GM21423 (cell line): ENCODE results near the gene TSSK6.

Experiments used
- ATAC-seq: cut with Tn5 transposase; IDR thresholded peaks from one replicate; pipeline ENCODE4 v1.9.1; 2021; ENCODE audit warnings: mild to moderate bottlenecking, moderate library complexity; ENCODE audit not compliant: unreplicated experiment

The TSSK6 gene

GRCh38 chr19:19514881-19515641 lies at the start of gene TSSK6:
Gene TSSK6 (minus strand): TSS chr19:19515548. CDS start chr19:19515427, 121 bp downstream.
- no peak for ATAC-seq

- ATAC-seq, result no peak
Observed at GRCh38 chr19:19563348-19563848, 48.0 kb upstream of the TSSK6 start.

- no peak for ATAC-seq
Observed at GRCh38 chr19:19562665-19563347, 47.5 kb upstream of the TSSK6 start.

DNA sequence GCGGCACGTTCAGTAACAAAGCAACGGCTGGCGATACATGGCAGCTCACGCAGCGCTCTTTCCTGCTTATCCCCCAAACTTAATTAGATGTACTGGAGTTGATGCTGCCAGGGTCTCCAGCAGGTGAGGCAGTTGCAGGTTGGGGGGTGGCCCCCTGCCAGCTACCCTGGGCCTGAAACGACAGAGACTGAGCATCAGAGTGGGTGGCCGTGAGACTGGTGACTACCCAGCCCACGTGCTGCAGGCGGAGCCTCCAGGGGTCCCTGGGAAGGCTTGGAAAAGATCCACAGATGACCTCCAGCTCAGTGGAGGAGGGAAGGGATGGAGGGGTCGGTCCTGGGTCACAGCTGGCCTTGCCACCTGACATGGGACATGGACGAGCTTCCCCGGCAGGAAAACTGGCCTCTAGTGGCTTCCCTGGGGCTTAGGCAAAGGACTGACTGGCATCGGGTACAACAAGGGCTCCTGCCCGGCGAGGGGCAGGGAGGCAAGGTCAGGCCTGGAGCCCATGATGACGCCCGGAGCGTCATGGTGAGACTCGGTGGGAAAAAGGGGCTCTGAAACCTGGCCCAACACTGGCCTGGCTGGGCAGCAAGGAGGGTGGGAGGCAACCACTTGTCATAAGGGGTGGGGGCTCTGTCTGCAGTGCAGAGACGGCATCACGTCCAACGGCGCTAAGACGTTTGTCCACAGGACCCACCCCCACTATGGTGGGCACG lies 46.8 kb upstream of the TSSK6 start:
- ATAC-seq, result no peak

DNA sequence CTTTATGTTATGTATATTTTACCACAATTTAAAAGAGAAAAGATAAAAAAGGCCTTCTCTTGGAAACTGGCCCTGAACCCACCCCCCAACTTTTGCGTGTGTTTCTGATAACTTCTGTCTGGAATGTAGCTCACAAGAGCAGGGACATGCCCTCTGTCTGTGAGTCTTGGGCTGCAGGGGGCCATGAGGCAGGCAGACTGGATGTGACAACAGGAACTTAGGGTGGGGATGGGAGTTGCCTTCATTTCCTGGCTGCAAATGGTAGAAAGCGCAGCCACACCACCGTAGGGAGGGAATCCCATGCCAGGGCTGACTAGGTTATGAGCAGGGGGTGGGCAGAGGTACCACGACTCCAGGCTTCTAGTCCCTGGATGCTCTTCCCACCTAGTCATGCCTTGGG lies 44.6 kb upstream of the TSSK6 start:
- no peak for ATAC-seq

DNA sequence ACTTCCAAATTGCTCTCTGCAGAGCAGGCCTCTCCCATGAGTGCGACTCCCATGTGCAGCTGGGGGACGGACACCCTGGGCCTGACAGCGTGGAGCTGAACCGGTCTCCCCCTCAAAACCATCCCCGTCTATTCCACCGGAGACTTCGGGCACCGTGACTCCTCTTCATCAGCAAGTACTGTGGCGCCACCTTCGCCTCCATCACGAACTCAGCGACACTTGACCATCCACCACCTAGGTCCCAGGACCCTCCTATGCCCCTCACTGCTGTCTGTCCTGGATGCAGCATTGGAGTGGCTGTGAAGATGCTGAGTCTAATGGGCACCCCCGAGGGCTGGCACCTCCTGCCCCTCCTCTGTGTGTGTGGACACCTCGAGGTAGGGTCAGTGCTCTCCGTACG lies 43.3 kb upstream of the TSSK6 start:
- no peak for ATAC-seq

- ATAC-seq, result no peak
Observed at GRCh38 chr19:19558055-19558454, 42.7 kb upstream of the TSSK6 start.

GRCh38 chr19:19554074-19555023 lies 39.0 kb upstream of the TSSK6 start:
- ATAC-seq, result no peak

GRCh38 chr19:19553670-19554069 lies 38.3 kb upstream of the TSSK6 start:
- ATAC-seq, result no peak

GRCh38 chr19:19552798-19553197 lies 37.5 kb upstream of the TSSK6 start:
- ATAC-seq, result no peak

GRCh38 chr19:19551853-19552192 lies 36.5 kb upstream of the TSSK6 start:
- ATAC-seq, result no peak

DNA sequence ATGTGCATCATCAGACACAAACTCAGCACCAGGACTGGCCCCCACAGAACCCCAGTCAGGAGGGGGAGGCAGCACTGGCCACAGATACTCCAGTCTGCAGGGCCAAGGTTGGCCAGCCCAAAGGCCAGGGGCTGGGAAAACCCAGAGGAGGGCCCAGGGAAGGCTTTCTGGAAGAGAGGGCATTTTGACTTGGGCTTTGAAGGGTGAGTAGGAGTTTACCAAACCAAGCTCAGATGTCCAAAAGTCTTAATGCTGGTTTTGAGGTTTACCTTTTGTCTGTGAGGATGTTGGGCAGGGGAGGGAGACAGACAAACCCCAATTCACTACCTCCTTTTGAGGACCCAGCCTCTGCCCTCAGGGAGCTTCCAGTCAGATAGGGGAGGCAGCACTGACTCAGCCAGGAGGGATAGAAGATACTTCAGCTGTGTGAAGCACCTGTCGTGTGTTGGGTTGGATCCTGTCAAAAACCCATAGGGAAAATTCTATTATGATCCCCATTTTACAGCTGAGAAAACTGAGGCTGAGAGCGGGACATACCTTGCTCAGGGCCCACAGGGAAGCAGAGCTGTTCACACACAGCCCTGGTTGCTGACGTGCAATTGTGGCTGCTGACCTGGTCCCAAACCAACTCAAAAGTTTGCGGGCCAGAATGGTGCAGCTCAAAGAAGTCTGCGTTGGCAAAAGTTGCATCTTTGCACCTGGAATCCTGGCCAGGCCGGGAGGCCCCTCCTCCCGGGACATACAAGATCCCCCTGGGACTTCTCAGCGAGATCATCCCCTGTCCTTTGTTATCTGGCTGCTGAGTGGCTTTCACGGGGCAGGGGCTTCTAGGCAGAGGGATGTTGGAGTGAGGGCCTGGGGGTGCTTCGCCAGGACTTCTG lies 35.9 kb upstream of the TSSK6 start:
- no peak for ATAC-seq

DNA sequence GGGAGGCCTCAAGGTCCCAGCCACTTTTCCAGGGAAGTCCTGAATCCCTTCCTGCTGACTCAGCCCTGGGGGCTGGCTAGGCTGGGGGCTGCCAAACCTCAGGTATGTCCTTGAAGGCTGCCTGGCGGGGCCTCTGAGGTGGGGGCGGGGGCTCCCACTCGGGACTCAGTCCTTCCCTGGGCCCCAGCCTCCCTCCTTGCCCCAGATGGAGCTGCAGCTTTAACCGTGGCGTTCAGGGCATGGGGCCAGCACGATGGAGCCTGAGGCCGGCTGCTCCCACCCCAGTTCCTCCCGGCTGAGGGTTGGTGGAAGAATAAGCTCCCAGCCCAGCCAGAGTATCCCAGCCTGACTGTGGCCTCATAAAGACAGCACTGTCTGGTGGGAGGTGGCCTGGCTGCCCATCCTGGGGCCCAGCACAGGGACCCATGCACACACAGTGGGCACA lies 35.2 kb upstream of the TSSK6 start:
- ATAC-seq, result no peak

- no peak for ATAC-seq
Observed at GRCh38 chr19:19549804-19550464, 34.6 kb upstream of the TSSK6 start.

GRCh38 chr19:19548915-19549759 lies 33.8 kb upstream of the TSSK6 start:
- no peak for ATAC-seq

DNA sequence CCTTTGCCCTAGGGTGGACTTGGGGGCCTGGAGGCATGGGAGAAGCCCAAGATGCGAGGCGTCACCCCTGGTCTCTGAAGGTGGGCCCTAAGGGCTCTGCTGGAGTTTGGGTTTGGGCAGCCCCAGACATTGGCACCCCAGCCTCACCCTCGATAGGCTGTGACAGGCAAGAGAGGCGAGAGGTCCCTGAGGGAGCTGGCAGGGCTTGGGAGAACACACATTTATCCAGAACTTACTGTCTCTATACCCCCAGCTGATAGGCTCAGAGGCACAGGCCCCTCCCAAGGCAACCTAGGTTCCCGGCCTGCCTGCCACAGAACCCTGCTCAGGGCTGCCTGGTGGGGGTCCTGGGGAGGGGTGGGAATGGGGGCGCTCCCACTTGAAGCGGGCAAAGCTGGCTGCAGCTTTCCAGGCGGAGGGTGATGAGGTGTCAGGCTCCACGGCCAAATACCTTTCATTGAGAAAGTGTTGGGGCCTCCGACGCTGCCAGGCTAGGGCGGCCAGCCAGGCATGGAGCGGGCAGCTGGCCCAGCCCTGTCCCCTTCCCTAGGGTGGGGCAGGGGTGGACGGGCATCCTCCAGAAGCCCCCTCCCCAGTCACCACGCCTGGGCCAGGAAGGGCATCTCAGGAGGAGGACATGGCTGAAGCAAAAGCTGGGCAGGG lies 32.5 kb upstream of the TSSK6 start:
- ATAC-seq, result no peak

DNA sequence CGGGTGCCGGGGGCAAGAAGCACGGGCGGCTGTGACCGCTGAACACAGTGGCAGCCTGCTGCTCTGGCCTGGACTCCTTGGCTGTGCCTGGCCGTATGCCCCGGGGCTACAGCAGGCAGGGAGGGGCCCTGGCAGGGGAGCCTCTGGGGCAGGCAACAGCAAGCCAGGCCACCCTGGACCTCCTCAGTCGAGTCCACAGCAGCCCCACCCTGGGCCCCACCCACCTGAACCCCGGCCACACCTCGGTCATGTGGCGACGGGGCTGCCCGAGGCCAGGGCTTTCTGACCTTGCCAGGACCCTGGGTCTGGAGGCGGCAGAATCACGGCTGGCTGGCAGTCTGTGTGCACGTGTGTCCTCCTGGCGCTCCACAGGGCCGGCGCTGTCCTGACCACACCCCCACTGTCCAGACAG lies 31.4 kb upstream of the TSSK6 start:
- no peak for ATAC-seq

- ATAC-seq, result no peak
Observed at GRCh38 chr19:19545707-19546106, 30.4 kb upstream of the TSSK6 start.
